Liver (tissue), 9 donors: ENCODE measurements around the gene CASP9. TPM values are rescaled to one million over a fixed set of nuclear protein-coding genes. Genes with fewer than 3 reads are reported as not detected.

Experiments
- DNase-seq: peaks from one replicate; pipeline ENCODE4 v3.0.0-alpha.2; 2017; ENCODE audit warnings: low spot score
- H3K27ac ChIP-seq, 2 donors: one replicate each; pipeline ENCODE4 v1.7.0; 2013; ENCODE audit warnings: inconsistent platforms in 2 of 2, low read length in 2 of 2, control low read depth in 1 of 2, low read depth in 1 of 2, mild to moderate bottlenecking in 1 of 2
- H3K27me3 ChIP-seq, 4 donors: one replicate each; pipeline versions ENCODE4 v1.6.1 to v1.7.0; 2013; ENCODE audit warnings: low read length in 3 of 4, inconsistent platforms in 1 of 4, mild to moderate bottlenecking in 1 of 4, moderate library complexity in 1 of 4; ENCODE audit not compliant: control insufficient read depth in 4 of 4, insufficient read depth in 4 of 4
- H3K36me3 ChIP-seq, 4 donors: one replicate each; pipeline versions ENCODE4 v1.6.1 to v1.7.0; 2013; ENCODE audit warnings: low read length in 3 of 4, mild to moderate bottlenecking in 3 of 4, low read depth in 1 of 4, moderate library complexity in 1 of 4; ENCODE audit not compliant: control insufficient read depth in 4 of 4, insufficient read depth in 3 of 4
- H3K4me1 ChIP-seq, 4 donors: one replicate each; pipeline versions ENCODE4 v1.6.1 to v1.7.0; 2013; ENCODE audit warnings: low read length in 3 of 4, mild to moderate bottlenecking in 3 of 4, moderate library complexity in 1 of 4; ENCODE audit not compliant: control insufficient read depth in 4 of 4, insufficient read depth in 4 of 4
- H3K4me3 ChIP-seq, 3 donors: one replicate each; pipeline versions ENCODE4 v1.6.1 to v1.7.0; 2013; ENCODE audit warnings: low read length in 3 of 3, control low read depth in 1 of 3, low read depth in 1 of 3, mild to moderate bottlenecking in 1 of 3
- H3K9ac ChIP-seq, 2 donors: one replicate each; pipeline ENCODE4 v1.7.0; 2013; ENCODE audit warnings: low read length in 2 of 2, mild to moderate bottlenecking in 2 of 2, moderate library complexity in 2 of 2, control low read depth in 1 of 2, low read depth in 1 of 2
- H3K9me3 ChIP-seq, 4 donors: one replicate each; pipeline versions ENCODE4 v1.6.1 to v1.7.0; 2013; ENCODE audit warnings: low read length in 3 of 4; ENCODE audit not compliant: control insufficient read depth in 4 of 4
- ATF3 ChIP-seq: IDR thresholded peaks from 2 replicates; pipeline ENCODE4 v1.6.1; 2016; ENCODE audit warnings: antibody characterized with exemption
- EGR1 ChIP-seq, 2 donors: IDR thresholded peaks; 2 replicates each; pipeline ENCODE4 v1.6.1; 2016 to 2018; ENCODE audit warnings: antibody characterized with exemption in 2 of 2, low read depth in 2 of 2
- FOXA1 ChIP-seq: IDR thresholded peaks from 2 replicates; pipeline ENCODE4 v1.6.1; 2016; ENCODE audit warnings: antibody characterized with exemption
- FOXA2 ChIP-seq: IDR thresholded peaks from 2 replicates; pipeline ENCODE4 v1.6.1; 2016; ENCODE audit warnings: antibody characterized with exemption
- GABPA ChIP-seq, 2 donors: IDR thresholded peaks in 1 of 2; conservative IDR thresholded peaks in 1 of 2; 2 replicates each; pipeline ENCODE4 v1.6.1; 2016; ENCODE audit warnings: antibody characterized with exemption in 2 of 2, mild to moderate bottlenecking in 1 of 2, moderate library complexity in 1 of 2
- HNF4A ChIP-seq, 2 donors: conservative IDR thresholded peaks; 2 replicates each; pipeline ENCODE4 v1.6.1; 2016; ENCODE audit warnings: antibody characterized with exemption in 2 of 2, mild to moderate bottlenecking in 2 of 2
- HNF4G ChIP-seq: IDR thresholded peaks from 2 replicates; pipeline ENCODE4 v1.6.1; 2016; ENCODE audit warnings: antibody characterized with exemption
- JUND ChIP-seq, 2 donors: IDR thresholded peaks; 2 replicates each; pipeline ENCODE4 v1.6.1; 2016; ENCODE audit warnings: antibody characterized with exemption in 2 of 2
- MAX ChIP-seq: IDR thresholded peaks from 2 replicates; pipeline ENCODE4 v1.6.1; 2016; ENCODE audit warnings: antibody characterized with exemption
- NR2F2 ChIP-seq: IDR thresholded peaks from 2 replicates; pipeline ENCODE4 v1.6.1; 2016; ENCODE audit warnings: antibody characterized with exemption
- RAD21 ChIP-seq, 2 donors: IDR thresholded peaks; 2 replicates each; pipeline ENCODE4 v1.6.1; 2016; ENCODE audit warnings: antibody characterized with exemption in 2 of 2, mild to moderate bottlenecking in 2 of 2
- REST ChIP-seq: IDR thresholded peaks from 2 replicates; pipeline ENCODE4 v1.6.1; 2016; ENCODE audit warnings: antibody characterized with exemption, mild to moderate bottlenecking
- RXRA ChIP-seq, 2 donors: IDR thresholded peaks; 2 replicates each; pipeline ENCODE4 v1.6.1; 2017 to 2018; ENCODE audit warnings: antibody characterized with exemption in 2 of 2, mild to moderate bottlenecking in 1 of 2
- SP1 ChIP-seq: IDR thresholded peaks from 2 replicates; pipeline ENCODE4 v1.6.1; 2018; ENCODE audit warnings: antibody characterized with exemption, mild to moderate bottlenecking
- TAF1 ChIP-seq: conservative IDR thresholded peaks from 2 replicates; pipeline ENCODE4 v1.6.1; 2016; ENCODE audit warnings: antibody characterized with exemption, mild to moderate bottlenecking
- YY1 ChIP-seq: IDR thresholded peaks from 2 replicates; pipeline ENCODE4 v1.6.1; 2016; ENCODE audit warnings: antibody characterized with exemption, mild to moderate bottlenecking
- ZBTB33 ChIP-seq: IDR thresholded peaks from 2 replicates; pipeline ENCODE4 v1.6.1; 2016; ENCODE audit warnings: antibody characterized with exemption
- WGBS: extraction: QIAGEN DNeasy Blood & Tissue Kit; methylation state at CpG from one replicate; pipeline ENCODE4 v1.1.7; 2013; 5-methylcytosine and 5-hydroxymethylcytosine counted together
- polyA plus RNA-seq, 2 donors: library from polyadenylated mRNA; stranded (reverse) in 1 of 2; unstranded in 1 of 2; fragments of 200-250 nt in 1 of 2; fragments of >200 nt in 1 of 2; fragmentation: Nextera tagmentation in 1 of 2; extraction: Ambion mirVana in 1 of 2; gene quantifications; one replicate each; pipeline versions ENCODE4 v1.2.1 to v1.2.3, GENCODE V29; 2013 to 2015
- total RNA-seq, 2 donors: library from RNA; depleted of rRNA; stranded (reverse); fragments of >200 nt; gene quantifications; one replicate each; pipeline ENCODE4 v1.2.3, GENCODE V29; 2014
- donor health status: healthy.
- donor health status: healthy.
- donor health status: healthy.
- donor health status: healthy.
- donor health status: healthy.

CASP9 gene
- total and polyA plus RNA-seq, 4 donors, result 2.8 to 5.8 (median 4.3) TPM

- TF ChIP-seq RAD21 (IDR thresholded peaks at IDR 0.05) (no peak), REST (no peak), GABPA (IDR thresholded peaks at IDR 0.05 in 1 of 2, conservative IDR thresholded peaks at IDR 0.05 in 1 of 2) (no peak), ZBTB33 (no peak), TAF1 (no peak), ATF3 (no peak), SP1 (no peak)
- no peaks in the 10 kb centered on the region for H3K27me3 ChIP-seq
- DNase-seq, result no peak
- no peaks in the 10 kb centered on the region for H3K4me1 ChIP-seq
- peaks cover 9 to 64% (median 46%) of the 10 kb centered on the region in 4 donors for H3K36me3 ChIP-seq
- no peak overlapping the region for H3K4me3 ChIP-seq
- H3K9me3 ChIP-seq, result no peaks in the 10 kb centered on the region
- no peak overlapping the region for H3K9ac ChIP-seq
- no peak overlapping the region for H3K27ac ChIP-seq
- 92% methylated on average over 18 of the region's 18 CpGs for WGBS
Measured at GRCh38 chr1:15568387-15569073, 44.5 kb upstream of the CASP9 start.

GRCh38 chr1:15559189-15559810 is 35.3 kb upstream of the CASP9 start:
- Histone ChIP-seq H3K4me3 (no peak overlapping the region), H3K27me3 (no peaks in the 10 kb centered on the region), H3K9me3 (no peaks in the 10 kb centered on the region), H3K9ac (no peak overlapping the region), H3K36me3 (peaks cover 8 to 22% (median 11%) of the 10 kb centered on the region in 4 donors), H3K27ac (peak overlapping the region; percentile 46 to 47), H3K4me1 (peaks cover 0 to 8% (median 4%) of the 10 kb centered on the region in 4 donors)
- WGBS, result 38% methylated on average over 12 of the region's 12 CpGs
- no peak for DNase-seq
- TF ChIP-seq YY1, result peak; percentile 28
- TF ChIP-seq MAX, result peak; percentile 40
- no peak for TF ChIP-seq EGR1 (IDR thresholded peaks at IDR 0.05; ENCODE audit: low read depth in 2 of 2)
- no peak for TF ChIP-seq FOXA1
- no peak for TF ChIP-seq GABPA (IDR thresholded peaks at IDR 0.05 in 1 of 2, conservative IDR thresholded peaks at IDR 0.05 in 1 of 2)
- peak; percentile 34 for TF ChIP-seq ZBTB33
- TF ChIP-seq RXRA (IDR thresholded peaks at IDR 0.05), result peak; percentile 43 to 51
- peak in 1 of 2 donors; percentile 31 for TF ChIP-seq JUND (IDR thresholded peaks at IDR 0.05)
- peak; percentile 33 for TF ChIP-seq HNF4G
- TF ChIP-seq ATF3, result no peak
- peak; percentile 84 for TF ChIP-seq SP1
- no peak for TF ChIP-seq TAF1
- peak; percentile 65 for TF ChIP-seq FOXA2
- TF ChIP-seq NR2F2, result no peak
- peak; percentile 18 to 22 for TF ChIP-seq RAD21 (IDR thresholded peaks at IDR 0.05)
- TF ChIP-seq HNF4A (conservative IDR thresholded peaks at IDR 0.05), result peak; percentile 82 to 83
- TF ChIP-seq REST, result peak; percentile 95
